Fibroblast of pulmonary artery (primary cell): Measurements from ENCODE around the gene DUSP15.

Source experiments
- DNase-seq: peaks from one replicate; pipeline ENCODE4 v3.0.0-alpha.2; 2010; ENCODE audit warnings: low read depth
- H3K4me3 ChIP-seq: replicated peaks from 2 replicates; pipeline ENCODE4 v1.5.1; 2011; ENCODE audit warnings: low read depth, mild to moderate bottlenecking, control low read depth, low read length, moderate library complexity
- CTCF ChIP-seq: IDR thresholded peaks from 2 replicates; pipeline ENCODE4 v1.5.1; 2011; ENCODE audit warnings: mild to moderate bottlenecking, control low read depth, low read length, inconsistent platforms; ENCODE audit errors: missing control alignments

DUSP15 gene

GRCh38 chr20:31914170-31914569 lies 43.8 kb upstream of the DUSP15 start:
- no peak overlapping the region for H3K4me3 ChIP-seq
- DNase-seq, result no peak
- TF ChIP-seq CTCF, result no peak

GRCh38 chr20:31913431-31914157 lies 43.3 kb upstream of the DUSP15 start:
- no peak for DNase-seq
- no peak overlapping the region for H3K4me3 ChIP-seq
- no peak for TF ChIP-seq CTCF

GRCh38 chr20:31910071-31910803 lies 39.9 kb upstream of the DUSP15 start:
- no peak for DNase-seq
- H3K4me3 ChIP-seq, result no peak overlapping the region
- no peak for TF ChIP-seq CTCF

GRCh38 chr20:31909253-31910070 lies 39.1 kb upstream of the DUSP15 start:
- H3K4me3 ChIP-seq, result no peak overlapping the region
- no peak for TF ChIP-seq CTCF
- no peak for DNase-seq

- no peak for TF ChIP-seq CTCF
- DNase-seq, result no peak
Measured at GRCh38 chr20:31908424-31908823, 38.1 kb upstream of the DUSP15 start.

GRCh38 chr20:31908016-31908415 lies 37.7 kb upstream of the DUSP15 start:
- H3K4me3 ChIP-seq, result no peak overlapping the region
- no peak for DNase-seq
- no peak for TF ChIP-seq CTCF

More at GRCh38 chr20:31908424-31908823, 38.1 kb upstream of the DUSP15 start:
- H3K4me3 ChIP-seq, result no peak overlapping the region
